ENCODE measurements around the gene SPEM3.

The SPEM3 gene

DNA sequence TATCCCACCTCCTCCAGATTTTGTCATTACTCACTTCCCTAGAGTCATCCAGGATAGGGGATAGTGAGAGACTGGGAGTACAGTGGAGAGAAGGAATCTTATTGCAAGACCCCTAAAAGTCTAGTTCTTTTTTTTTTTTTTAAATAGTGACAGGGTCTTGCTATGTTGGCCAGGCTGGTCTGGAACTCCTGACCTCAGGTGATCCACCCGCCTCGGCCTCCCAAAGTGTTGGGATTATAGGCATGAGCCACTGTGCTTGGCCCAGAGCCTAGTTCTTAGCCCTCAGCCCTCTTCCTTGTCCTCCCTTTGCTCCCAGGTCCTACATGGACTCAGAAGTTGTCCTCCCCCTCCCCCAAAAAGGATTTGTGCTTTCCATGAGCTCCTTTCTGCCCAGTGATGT is 13.5 kb downstream of the SPEM3 start:
- Histone ChIP-seq H3K9me3 (ENCODE audit: insufficient read depth, low read length, severe bottlenecking) (no peaks in the 10 kb centered on the region), H3K36me3 (ENCODE audit: insufficient read depth, low read length) (no peaks in the 10 kb centered on the region; the same call in 1 of the 2 replicates), H3K79me2 (ENCODE audit: insufficient read depth, low read length) (no peaks in the 10 kb centered on the region), H3K4me1 (ENCODE audit: insufficient read depth, low read length) (peaks cover 12% of the 10 kb centered on the region), H3K27me3 (ENCODE audit: insufficient read depth, low read length, poor library complexity) (peaks cover 2% of the 10 kb centered on the region), H3K9ac (ENCODE audit: low read depth, low read length) (no peak overlapping the region), H4K20me1 (ENCODE audit: insufficient read depth, low read length) (no peaks in the 10 kb centered on the region), H3K4me2 (ENCODE audit: insufficient read depth, low read length) (no peak overlapping the region), H3K4me3 (ENCODE audit: low read depth in 1 of 2, low read length in 2 of 2) (no peak overlapping the region), H2AFZ (ENCODE audit: low read depth, low read length) (no peak overlapping the region), H3K27ac (ENCODE audit: low read length) (no peak overlapping the region)
- DNase-seq (no peak), ATAC-seq (ENCODE audit: insufficient read depth, low read depth) (no peak)
- no peak for TF ChIP-seq EZH2 (IDR thresholded peaks at IDR 0.05; ENCODE audit: borderline replicate concordance, low read depth, low read length, severe bottlenecking)

DNA sequence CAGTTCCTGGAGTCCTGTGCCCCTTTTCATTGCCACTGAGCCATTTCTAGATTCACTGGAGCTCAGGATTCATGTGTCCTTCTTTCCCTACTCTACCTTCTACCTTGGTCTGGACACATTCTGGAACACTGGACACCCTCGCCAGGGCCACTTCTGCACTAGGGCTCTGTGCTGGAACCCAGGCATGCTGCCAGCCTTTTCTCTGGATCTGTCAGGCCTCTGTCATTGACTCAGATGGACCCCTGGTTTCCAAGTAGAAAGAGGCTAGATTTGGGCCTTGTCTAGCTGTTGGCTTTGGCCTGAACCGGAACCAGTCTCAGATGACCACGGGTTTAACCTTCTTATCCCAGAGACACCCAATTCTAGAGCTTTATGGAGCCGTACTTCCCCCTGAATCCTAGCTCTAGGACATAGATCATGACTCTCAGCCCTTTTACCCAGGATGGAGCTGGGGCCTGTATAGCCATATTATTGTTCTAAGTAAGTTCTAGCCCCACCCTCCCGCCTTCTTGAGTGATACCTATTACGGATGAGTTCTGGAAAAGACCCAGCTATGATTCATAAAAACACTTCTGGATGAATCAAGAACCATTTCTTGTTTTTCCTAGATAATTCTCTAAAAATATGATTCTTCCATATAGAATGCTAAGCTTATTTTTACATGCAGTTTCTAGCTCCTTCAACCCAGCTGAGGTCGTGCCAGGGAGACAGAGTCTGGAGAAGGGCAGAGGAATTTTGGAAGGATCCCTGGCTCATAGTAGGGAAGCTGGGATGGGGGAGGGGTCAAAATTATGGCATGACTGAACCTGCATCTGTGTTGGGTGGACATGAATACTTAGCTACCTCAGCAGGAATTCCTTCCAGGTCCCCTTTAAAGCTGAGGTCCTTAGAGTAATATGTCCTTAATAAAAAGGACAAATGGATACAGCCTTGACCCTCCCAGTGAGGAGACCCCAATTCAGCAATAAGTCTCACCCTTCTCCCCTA is 15.1 kb downstream of the SPEM3 start:
- TF ChIP-seq EZH2 (IDR thresholded peaks at IDR 0.05; ENCODE audit: borderline replicate concordance, low read depth, low read length, severe bottlenecking): no peak
- TF ChIP-seq, protein P1, sequence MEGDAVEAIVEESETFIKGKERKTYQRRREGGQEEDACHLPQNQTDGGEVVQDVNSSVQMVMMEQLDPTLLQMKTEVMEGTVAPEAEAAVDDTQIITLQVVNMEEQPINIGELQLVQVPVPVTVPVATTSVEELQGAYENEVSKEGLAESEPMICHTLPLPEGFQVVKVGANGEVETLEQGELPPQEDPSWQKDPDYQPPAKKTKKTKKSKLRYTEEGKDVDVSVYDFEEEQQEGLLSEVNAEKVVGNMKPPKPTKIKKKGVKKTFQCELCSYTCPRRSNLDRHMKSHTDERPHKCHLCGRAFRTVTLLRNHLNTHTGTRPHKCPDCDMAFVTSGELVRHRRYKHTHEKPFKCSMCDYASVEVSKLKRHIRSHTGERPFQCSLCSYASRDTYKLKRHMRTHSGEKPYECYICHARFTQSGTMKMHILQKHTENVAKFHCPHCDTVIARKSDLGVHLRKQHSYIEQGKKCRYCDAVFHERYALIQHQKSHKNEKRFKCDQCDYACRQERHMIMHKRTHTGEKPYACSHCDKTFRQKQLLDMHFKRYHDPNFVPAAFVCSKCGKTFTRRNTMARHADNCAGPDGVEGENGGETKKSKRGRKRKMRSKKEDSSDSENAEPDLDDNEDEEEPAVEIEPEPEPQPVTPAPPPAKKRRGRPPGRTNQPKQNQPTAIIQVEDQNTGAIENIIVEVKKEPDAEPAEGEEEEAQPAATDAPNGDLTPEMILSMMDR (IDR thresholded peaks at IDR 0.05; ENCODE audit: borderline replicate concordance, extremely low read depth, low read length, poor library complexity, severe bottlenecking): no peak
- H3K4me3 ChIP-seq (ENCODE audit: low read depth in 1 of 2, low read length in 2 of 2): no peak overlapping the region
- peaks cover 2% of the 10 kb centered on the region for H3K27me3 ChIP-seq (ENCODE audit: insufficient read depth, low read length, poor library complexity)
- H4K20me1 ChIP-seq (ENCODE audit: insufficient read depth, low read length): no peaks in the 10 kb centered on the region
- H3K4me2 ChIP-seq (ENCODE audit: insufficient read depth, low read length): 0 out of 2 replicates have a peak overlapping the region, but pooled peaks have one; percentile 52
- H3K36me3 ChIP-seq (ENCODE audit: insufficient read depth, low read length): no peaks in the 10 kb centered on the region
- ATAC-seq (ENCODE audit: insufficient read depth, low read depth) (no peak), DNase-seq (no peak)
- H2AFZ ChIP-seq (ENCODE audit: low read depth, low read length): no peak overlapping the region
- no peak overlapping the region for H3K27ac ChIP-seq (ENCODE audit: low read length)
- H3K9me3 ChIP-seq (ENCODE audit: insufficient read depth, low read length, severe bottlenecking): no peaks in the 10 kb centered on the region
- H3K79me2 ChIP-seq (ENCODE audit: insufficient read depth, low read length): no peaks in the 10 kb centered on the region
- peaks cover 12% of the 10 kb centered on the region for H3K4me1 ChIP-seq (ENCODE audit: insufficient read depth, low read length)
- H3K9ac ChIP-seq (ENCODE audit: low read depth, low read length): no peak overlapping the region

DNA sequence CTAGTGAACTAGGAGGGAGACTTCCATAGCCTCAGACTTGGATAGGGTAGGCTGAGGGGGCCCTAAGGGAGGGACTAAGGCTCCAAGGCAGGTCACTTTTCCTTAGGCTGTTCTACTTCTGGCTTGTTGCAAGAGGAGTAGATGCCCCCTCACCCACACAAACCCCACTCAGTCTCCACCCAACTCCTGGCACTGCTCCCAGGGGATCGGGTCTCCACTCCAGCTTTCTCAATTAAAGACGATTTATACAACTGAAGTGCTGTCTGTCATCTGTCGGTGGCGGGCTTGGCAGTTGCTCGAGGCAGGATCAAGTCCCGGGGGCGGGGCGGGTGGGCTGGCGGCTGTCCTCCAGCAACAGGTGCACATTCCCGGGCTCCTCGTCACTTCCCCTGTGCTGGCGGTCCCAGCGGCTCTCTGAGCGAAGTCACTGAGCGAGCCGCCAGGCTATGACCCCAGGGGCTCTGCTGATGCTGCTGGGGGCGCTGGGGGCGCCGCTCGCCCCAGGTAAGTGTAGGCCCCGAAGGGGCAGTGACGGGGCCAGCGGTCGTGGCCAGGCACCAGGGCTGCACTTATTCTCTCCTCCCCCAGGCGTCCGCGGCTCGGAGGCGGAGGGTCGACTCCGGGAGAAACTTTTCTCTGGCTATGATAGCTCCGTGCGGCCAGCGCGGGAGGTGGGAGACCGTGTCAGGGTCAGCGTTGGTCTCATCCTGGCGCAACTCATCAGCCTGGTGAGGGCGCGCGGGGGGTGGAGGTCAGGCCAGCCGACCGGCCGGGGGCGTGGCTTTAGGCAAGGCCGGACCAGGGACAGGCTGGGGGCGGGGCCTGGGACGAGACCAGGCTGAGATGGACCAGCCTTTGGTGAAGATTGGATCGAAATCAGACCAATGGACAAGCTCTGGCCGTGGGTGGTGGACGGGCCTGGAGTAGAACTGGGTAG is 16.3 kb downstream of the SPEM3 start, which contains the start of gene CHRNB1:
Gene CHRNB1 (plus strand): TSS at position 380 of the 937 bp plus-strand sequence. CDS start 67 bp downstream, at position 447.
- Histone ChIP-seq H3K79me2 (ENCODE audit: insufficient read depth, low read length) (no peaks in the 10 kb centered on the region), H3K4me2 (ENCODE audit: insufficient read depth, low read length) (peak within 1 kb of the TSS; percentile 52), H3K27ac (ENCODE audit: low read length) (no peak within 1 kb of the TSS), H2AFZ (ENCODE audit: low read depth, low read length) (peak within 1 kb of the TSS; percentile 39; the same call in 1 of the 2 replicates), H3K27me3 (ENCODE audit: insufficient read depth, low read length, poor library complexity) (peaks cover 2% of the 10 kb centered on the region), H4K20me1 (ENCODE audit: insufficient read depth, low read length) (no peaks in the 10 kb centered on the region), H3K9me3 (ENCODE audit: insufficient read depth, low read length, severe bottlenecking) (no peaks in the 10 kb centered on the region), H3K4me1 (ENCODE audit: insufficient read depth, low read length) (peaks cover 12% of the 10 kb centered on the region), H3K36me3 (ENCODE audit: insufficient read depth, low read length) (no peaks in the 10 kb centered on the region), H3K9ac (ENCODE audit: low read depth, low read length) (peak within 1 kb of the TSS; percentile 37; the same call in 1 of the 2 replicates), H3K4me3 (ENCODE audit: low read depth in 1 of 2, low read length in 2 of 2) (peak within 1 kb of the TSS in 1 of 2 experiments; percentile 40; a peak in 2 of 4 replicates)
- DNase-seq (peak; percentile 39), ATAC-seq (ENCODE audit: insufficient read depth, low read depth) (peak; percentile 60)
- TF ChIP-seq, protein P1 (IDR thresholded peaks at IDR 0.05; ENCODE audit: borderline replicate concordance, extremely low read depth, low read length, poor library complexity, severe bottlenecking): no peak
- TF ChIP-seq EZH2 (IDR thresholded peaks at IDR 0.05; ENCODE audit: borderline replicate concordance, low read depth, low read length, severe bottlenecking): no peak

Data from DND-41 (cell line).